HepG2 (cell line): Measurements from ENCODE around the gene ANKRD13D. TPM values are rescaled to one million over a fixed set of nuclear protein-coding genes. Genes with fewer than 3 reads are reported as not detected.
A peak's percentile ranks its signal among the peaks of the same experiment; 100 is the strongest.

Experiments
- ATAC-seq: fragments of 200-7000 bp; cut with Tn5 transposase; 3 replicates; pipeline ENCODE4 v1.9.1; 2020; ENCODE audit warnings: mild to moderate bottlenecking, moderate library complexity
- BruUV-seq: library from RNA; stranded (reverse); fragments of 400-500 nt; replicated peaks from 2 replicates; lab custom pipeline; 2021; lab: Mats Ljungman, UMichigan
- CTCF ChIA-PET: fragments of 300-600 bp; formaldehyde crosslinking; extraction: SDS; loops from one replicate; lab custom pipeline; 2021; ENCODE audit warnings: low total read pairs, inconsistent platforms, low intra/inter-chr PET ratio; lab: Yijun Ruan, JAX
- POLR2A ChIA-PET: fragments of 350-600 bp; sonication (Branson Sonifier 250); formaldehyde crosslinking; loops from one replicate; lab custom pipeline; 2020; ENCODE audit warnings: antibody characterized with exemption, inconsistent platforms; lab: Yijun Ruan, JAX
- DNase-seq: peaks from one replicate; pipeline ENCODE4 v3.0.0-alpha.2; 2015; ENCODE audit warnings: low spot score
- FAIRE-seq: peaks from 3 replicates; lab custom pipeline; 2011; peaks lifted over from hg19 to GRCh38; lab: Jason Lieb, UNC
- H2AFZ ChIP-seq: one replicate; pipeline ENCODE4 v1.6.1; 2011; ENCODE audit warnings: low read length, inconsistent platforms
- H3K27ac ChIP-seq: fragments of 300-600 bp; 3 replicates; pipeline ENCODE4 v1.8.0; 2011; ENCODE audit warnings: mixed run types, mild to moderate bottlenecking, mixed read lengths, low read length, inconsistent platforms; ENCODE audit not compliant: insufficient read depth; ENCODE audit errors: extremely low read length
- H3K27me3 ChIP-seq, 2 experiments: fragments of 200-600 bp in 1 of 2; 2 replicates in 1 of 2; 3 replicates in 1 of 2; pipeline versions ENCODE4 v1.6.0 to v1.8.0; 2011; ENCODE audit warnings: low read length in 2 of 2, mild to moderate bottlenecking in 2 of 2, moderate library complexity in 2 of 2, inconsistent platforms in 1 of 2; ENCODE audit not compliant: insufficient read depth in 2 of 2, control insufficient read depth in 1 of 2
- H3K36me3 ChIP-seq, 2 experiments: fragments of 200-600 bp in 1 of 2; replicated peaks in 1 of 2; 2 replicates in 1 of 2; 3 replicates in 1 of 2; pipeline versions ENCODE4 v1.5.1 to v1.8.0; 2011; ENCODE audit warnings: low read length in 2 of 2, inconsistent platforms in 1 of 2; ENCODE audit not compliant: insufficient read depth in 2 of 2, control insufficient read depth in 1 of 2
- H3K4me1 ChIP-seq: 2 replicates; pipeline ENCODE4 v1.5.1; 2012; ENCODE audit warnings: low read length, inconsistent platforms; ENCODE audit not compliant: insufficient read depth
- H3K4me2 ChIP-seq: 2 replicates; pipeline ENCODE4 v1.6.0; 2011; ENCODE audit warnings: low read depth, low read length, inconsistent platforms
- H3K4me3 ChIP-seq, 3 experiments: fragments of 200-600 bp in 1 of 3; sonication (generic), shearing (Covaris generic) in 1 of 3; replicated peaks in 1 of 3; 2 replicates each; pipeline ENCODE4 v1.5.1; 2011 to 2016; ENCODE audit warnings: low read length in 3 of 3, inconsistent platforms in 2 of 3, low read depth in 2 of 3, mild to moderate bottlenecking in 2 of 3, control low read depth in 1 of 3, mixed read lengths in 1 of 3; ENCODE audit not compliant: insufficient read depth in 1 of 3
- H3K79me2 ChIP-seq: one replicate; pipeline ENCODE4 v1.6.1; 2011; ENCODE audit warnings: low read length, inconsistent platforms; ENCODE audit not compliant: insufficient read depth
- H3K9ac ChIP-seq: 2 replicates; pipeline ENCODE4 v1.6.0; 2011; ENCODE audit warnings: mild to moderate bottlenecking, low read depth, low read length, inconsistent platforms; ENCODE audit not compliant: insufficient read depth
- H3K9me3 ChIP-seq: 2 replicates; pipeline ENCODE4 v1.5.1; 2012; ENCODE audit warnings: mild to moderate bottlenecking, low read length
- H4K20me1 ChIP-seq: 2 replicates; pipeline ENCODE4 v1.6.0; 2011; ENCODE audit warnings: inconsistent platforms, mild to moderate bottlenecking, low read length, moderate library complexity; ENCODE audit not compliant: insufficient read depth
- CREM ChIP-seq, 2 experiments: sonication (generic) in 1 of 2; formaldehyde crosslinking in 1 of 2; IDR thresholded peaks; 2 replicates each; pipeline versions ENCODE4 v1.4.0 to v1.6.1; 2016 to 2020; ENCODE audit warnings: antibody characterized with exemption in 1 of 2, mild to moderate bottlenecking in 1 of 2, missing genetic modification reagents in 1 of 2
- NR3C1 ChIP-seq: sonication (generic); formaldehyde crosslinking; IDR thresholded peaks from 2 replicates; pipeline ENCODE4 v1.4.0; 2020; ENCODE audit warnings: missing genetic modification reagents
- RELA ChIP-seq: sonication (generic); formaldehyde crosslinking; IDR thresholded peaks from 2 replicates; pipeline ENCODE4 v1.4.0; 2020; ENCODE audit warnings: missing genetic modification reagents
- SRY ChIP-seq: sonication (generic); formaldehyde crosslinking; IDR thresholded peaks from 2 replicates; pipeline ENCODE4 v1.8.0; 2022; ENCODE audit warnings: mild to moderate bottlenecking, missing genetic modification reagents
- TMF1 ChIP-seq: sonication (generic); formaldehyde crosslinking; IDR thresholded peaks from 2 replicates; pipeline ENCODE4 v1.8.1; 2022; ENCODE audit warnings: low read depth, missing genetic modification reagents
- ZBTB21 ChIP-seq: sonication (generic); formaldehyde crosslinking; IDR thresholded peaks from 2 replicates; pipeline ENCODE4 v1.4.0; 2020; ENCODE audit warnings: missing genetic modification reagents
- ZMAT3 ChIP-seq: sonication (generic); formaldehyde crosslinking; conservative IDR thresholded peaks from 2 replicates; pipeline ENCODE4 v1.7.0; 2021; ENCODE audit warnings: missing genetic modification reagents
- ZMYM4 ChIP-seq: sonication (generic); formaldehyde crosslinking; IDR thresholded peaks from 2 replicates; pipeline ENCODE4 v1.8.1; 2023; ENCODE audit warnings: mild to moderate bottlenecking, missing genetic modification reagents
- ZNF234 ChIP-seq: sonication (generic); formaldehyde crosslinking; conservative IDR thresholded peaks from 2 replicates; pipeline ENCODE4 v1.5.1; 2020; ENCODE audit warnings: mild to moderate bottlenecking, missing genetic modification reagents
- ZNF776 ChIP-seq: sonication (generic); formaldehyde crosslinking; IDR thresholded peaks from 2 replicates; pipeline ENCODE4 v1.4.0; 2020; ENCODE audit warnings: mild to moderate bottlenecking, missing genetic modification reagents
- ZNF781 ChIP-seq: sonication (generic); formaldehyde crosslinking; IDR thresholded peaks from 2 replicates; pipeline ENCODE4 v1.5.1; 2020; ENCODE audit warnings: borderline replicate concordance, mild to moderate bottlenecking, missing genetic modification reagents; ENCODE audit errors: not compliant biosample characterization
- WGBS: methylation state at CpG from one replicate; pipeline ENCODE4 v1.1.6; 2017; ENCODE audit warnings: low lambda C conversion rate; 5-methylcytosine and 5-hydroxymethylcytosine counted together
- in situ Hi-C: cut with HindIII; loops from 2 replicates; pipeline ENCODE4 v1.10.0; 2017; ENCODE audit warnings: low pct_unique_long_range_greater_than_20kb; ENCODE audit not compliant: extremely low pct_ligation_motif_present
- intact Hi-C: fragments of 100-400 bp; cut with micrococcal nuclease; formaldehyde crosslinking; loops from one replicate; pipeline ENCODE4 v1.10.0; 2022; ENCODE audit not compliant: unreplicated experiment
- polyA plus RNA-seq, 8 experiments: library from polyadenylated mRNA; depleted of rRNA in 3 of 8; stranded (reverse) in 7 of 8; unstranded in 1 of 8; fragments of >200 nt; fragmentation: Illumina TruSeq in 4 of 8; extraction: Trizol in 4 of 8; gene quantifications; 2 replicates each; pipeline versions ENCODE4 v1.2.1 to v1.2.3, GENCODE V29; 2011 to 2016; ENCODE audit warnings: low read depth in 4 of 8, missing spikeins in 1 of 8, mixed read lengths in 1 of 8; ENCODE audit not compliant: insufficient read depth in 1 of 8
- total RNA-seq, 5 experiments: library from RNA; depleted of rRNA; stranded (reverse); fragments of >200 nt; fragmentation: Illumina TruSeq; extraction: Trizol; gene quantifications; 2 replicates each; pipeline ENCODE4 v1.2.3, GENCODE V29; 2016; ENCODE audit warnings: low read depth in 1 of 5
- TF ChIP-seq, protein P1 (sequence below): sonication (generic); formaldehyde crosslinking; IDR thresholded peaks from one replicate; pipeline ENCODE4 v1.5.1; 2020; ENCODE audit warnings: mild to moderate bottlenecking, missing genetic modification reagents; ENCODE audit errors: not compliant biosample characterization
- TF ChIP-seq, protein P2 (sequence below): sonication (generic); formaldehyde crosslinking; IDR thresholded peaks from 2 replicates; pipeline ENCODE4 v1.8.1; 2023; ENCODE audit warnings: mild to moderate bottlenecking, inconsistent platforms, moderate library complexity, missing genetic modification reagents, borderline replicate concordance

ANKRD13D gene
- total and polyA plus RNA-seq, 2 of the 13 experiments (the other 11 are each of a cell fraction or from before 2014, with no cell fraction given), result 18.6 to 27.3 TPM

DNA sequence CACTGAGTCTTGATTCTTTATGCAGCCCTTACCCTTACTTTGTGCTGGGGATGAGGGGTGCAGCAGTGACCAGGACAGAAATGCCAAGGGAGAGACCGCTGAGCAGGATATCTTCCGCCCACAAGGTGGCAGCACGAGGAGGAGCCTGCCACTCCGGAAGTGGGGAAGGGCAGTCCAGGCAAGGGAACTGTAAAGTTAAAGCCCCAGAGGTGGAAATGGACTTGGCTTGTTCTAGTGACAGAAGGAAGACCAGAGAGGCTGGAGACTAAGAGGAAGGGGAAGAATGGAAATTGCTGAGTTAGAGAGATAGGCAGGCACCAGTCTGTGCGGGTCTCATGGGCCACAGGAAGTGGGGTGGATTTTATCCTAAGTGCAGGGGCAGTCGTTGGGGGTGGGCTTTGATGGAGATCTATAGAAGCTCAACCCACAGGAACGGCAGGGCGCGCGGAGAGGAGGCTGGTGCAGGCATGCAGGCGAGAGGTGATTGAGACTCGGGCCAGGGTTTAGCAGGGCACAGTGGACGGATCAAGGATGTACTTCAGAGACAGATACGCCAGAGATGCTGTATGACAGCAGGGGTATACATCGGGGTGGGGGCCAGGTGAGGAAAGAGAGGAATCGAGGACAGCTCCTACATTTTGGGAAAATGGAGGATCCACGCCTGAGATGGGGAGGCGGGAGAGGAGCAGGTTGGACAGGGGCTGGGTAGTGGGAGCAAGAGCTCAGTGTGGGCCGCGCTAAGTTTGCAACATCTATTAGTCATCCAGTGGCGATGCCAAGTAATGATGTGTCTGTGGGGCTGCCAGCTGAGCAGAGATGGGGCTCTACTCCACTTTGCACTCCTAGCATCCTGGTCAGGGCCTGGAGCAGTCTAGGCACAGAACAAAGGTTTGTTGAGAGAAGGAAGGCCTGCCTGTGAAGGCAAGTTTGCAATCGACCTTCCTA, 26.1 kb upstream of the ANKRD13D start:
- intact Hi-C loops, result loop anchor here (1.0 to 5.0 kb wide), 2 partner anchors 39 to 54 kb away; partner anchors contain the start of gene SSH3
- FAIRE-seq (peak; percentile 90), ATAC-seq (peak; percentile 68), DNase-seq (peak; percentile 68)
- Histone ChIP-seq H4K20me1 (no peaks in the 10 kb centered on the region; the same call in none of the 2 replicates), H3K36me3 (peaks cover 0 to 5% of the 10 kb centered on the region in 2 experiments; a peak in 2 of 5 replicates), H3K4me2 (peak overlapping the region; percentile 97), H3K27ac (no peak overlapping the region), H3K4me1 (peaks cover 73% of the 10 kb centered on the region), H3K9me3 (no peaks in the 10 kb centered on the region), H3K27me3 (no peaks in the 10 kb centered on the region), H3K9ac (no peak overlapping the region), H2AFZ (no peak overlapping the region), H3K79me2 (peaks cover 11% of the 10 kb centered on the region), H3K4me3 (peak overlapping the region in 1 of 3 experiments; percentile 49; a peak in 2 of 6 replicates)
- in situ Hi-C loops, result loop anchor here (5.0 kb wide), 2 partner anchors 54 to 119 kb away; no protein-coding TSS in a partner anchor
- CTCF ChIA-PET, result interaction anchor here (3.1 kb wide), 1 partner anchor 54 kb away, joined by 31 read pairs; no protein-coding TSS in a partner anchor
- POLR2A ChIA-PET, result interaction anchor here (0.7 to 3.0 kb wide), 5 partner anchors 23 to 92 kb away, joined by 3 to 24 read pairs (median 11); partner anchors contain the start of genes ANKRD13D and SSH3
- 59% methylated on average over 19 of the region's 22 CpGs for WGBS
- no TSS peak for BruUV-seq
- TF ChIP-seq ZNF234 (CRISPR knock-in tag), result no peak
- no peak for TF ChIP-seq ZNF776 (CRISPR knock-in tag)
- no peak for TF ChIP-seq SRY (CRISPR knock-in tag)
- TF ChIP-seq RELA (CRISPR knock-in tag), result no peak
- TF ChIP-seq, protein P1, sequence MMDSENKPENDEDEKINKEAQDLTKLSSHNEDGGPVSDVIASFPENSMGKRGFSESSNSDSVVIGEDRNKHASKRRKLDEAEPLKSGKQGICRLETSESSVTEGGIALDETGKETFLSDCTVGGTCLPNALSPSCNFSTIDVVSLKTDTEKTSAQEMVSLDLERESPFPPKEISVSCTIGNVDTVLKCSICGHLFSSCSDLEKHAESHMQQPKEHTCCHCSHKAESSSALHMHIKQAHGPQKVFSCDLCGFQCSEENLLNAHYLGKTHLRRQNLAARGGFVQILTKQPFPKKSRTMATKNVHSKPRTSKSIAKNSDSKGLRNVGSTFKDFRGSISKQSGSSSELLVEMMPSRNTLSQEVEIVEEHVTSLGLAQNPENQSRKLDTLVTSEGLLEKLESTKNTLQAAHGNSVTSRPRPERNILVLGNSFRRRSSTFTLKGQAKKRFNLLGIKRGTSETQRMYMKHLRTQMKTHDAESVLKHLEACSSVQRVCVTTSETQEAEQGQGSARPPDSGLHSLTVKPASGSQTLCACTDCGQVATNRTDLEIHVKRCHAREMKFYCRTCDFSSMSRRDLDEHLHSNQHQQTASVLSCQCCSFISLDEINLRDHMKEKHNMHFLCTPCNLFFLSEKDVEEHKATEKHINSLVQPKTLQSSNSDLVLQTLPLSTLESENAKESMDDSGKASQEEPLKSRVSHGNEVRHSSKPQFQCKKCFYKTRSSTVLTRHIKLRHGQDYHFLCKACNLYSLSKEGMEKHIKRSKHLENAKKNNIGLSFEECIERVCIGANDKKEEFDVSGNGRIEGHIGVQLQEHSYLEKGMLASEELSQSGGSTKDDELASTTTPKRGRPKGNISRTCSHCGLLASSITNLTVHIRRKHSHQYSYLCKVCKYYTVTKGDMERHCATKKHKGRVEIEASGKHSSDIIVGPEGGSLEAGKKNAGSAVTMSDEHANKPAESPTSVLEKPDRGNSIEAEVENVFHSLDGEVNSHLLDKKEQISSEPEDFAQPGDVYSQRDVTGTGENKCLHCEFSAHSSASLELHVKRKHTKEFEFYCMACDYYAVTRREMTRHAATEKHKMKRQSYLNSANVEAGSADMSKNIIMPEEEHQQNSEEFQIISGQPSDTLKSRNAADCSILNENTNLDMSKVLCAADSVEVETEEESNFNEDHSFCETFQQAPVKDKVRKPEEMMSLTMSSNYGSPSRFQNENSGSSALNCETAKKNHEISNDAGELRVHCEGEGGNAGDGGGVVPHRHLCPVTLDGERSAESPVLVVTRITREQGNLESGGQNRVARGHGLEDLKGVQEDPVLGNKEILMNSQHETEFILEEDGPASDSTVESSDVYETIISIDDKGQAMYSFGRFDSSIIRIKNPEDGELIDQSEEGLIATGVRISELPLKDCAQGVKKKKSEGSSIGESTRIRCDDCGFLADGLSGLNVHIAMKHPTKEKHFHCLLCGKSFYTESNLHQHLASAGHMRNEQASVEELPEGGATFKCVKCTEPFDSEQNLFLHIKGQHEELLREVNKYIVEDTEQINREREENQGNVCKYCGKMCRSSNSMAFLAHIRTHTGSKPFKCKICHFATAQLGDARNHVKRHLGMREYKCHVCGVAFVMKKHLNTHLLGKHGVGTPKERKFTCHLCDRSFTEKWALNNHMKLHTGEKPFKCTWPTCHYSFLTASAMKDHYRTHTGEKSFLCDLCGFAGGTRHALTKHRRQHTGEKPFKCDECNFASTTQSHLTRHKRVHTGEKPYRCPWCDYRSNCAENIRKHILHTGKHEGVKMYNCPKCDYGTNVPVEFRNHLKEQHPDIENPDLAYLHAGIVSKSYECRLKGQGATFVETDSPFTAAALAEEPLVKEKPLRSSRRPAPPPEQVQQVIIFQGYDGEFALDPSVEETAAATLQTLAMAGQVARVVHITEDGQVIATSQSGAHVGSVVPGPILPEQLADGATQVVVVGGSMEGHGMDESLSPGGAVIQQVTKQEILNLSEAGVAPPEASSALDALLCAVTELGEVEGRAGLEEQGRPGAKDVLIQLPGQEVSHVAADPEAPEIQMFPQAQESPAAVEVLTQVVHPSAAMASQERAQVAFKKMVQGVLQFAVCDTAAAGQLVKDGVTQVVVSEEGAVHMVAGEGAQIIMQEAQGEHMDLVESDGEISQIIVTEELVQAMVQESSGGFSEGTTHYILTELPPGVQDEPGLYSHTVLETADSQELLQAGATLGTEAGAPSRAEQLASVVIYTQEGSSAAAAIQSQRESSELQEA, result no peak
- TF ChIP-seq NR3C1 (CRISPR knock-in tag), result no peak
- peak; percentile 93 for TF ChIP-seq ZMYM4 (CRISPR knock-in tag)
- no peak for TF ChIP-seq ZNF781 (CRISPR knock-in tag)
- no peak for TF ChIP-seq TMF1 (CRISPR knock-in tag)
- TF ChIP-seq, protein P2, sequence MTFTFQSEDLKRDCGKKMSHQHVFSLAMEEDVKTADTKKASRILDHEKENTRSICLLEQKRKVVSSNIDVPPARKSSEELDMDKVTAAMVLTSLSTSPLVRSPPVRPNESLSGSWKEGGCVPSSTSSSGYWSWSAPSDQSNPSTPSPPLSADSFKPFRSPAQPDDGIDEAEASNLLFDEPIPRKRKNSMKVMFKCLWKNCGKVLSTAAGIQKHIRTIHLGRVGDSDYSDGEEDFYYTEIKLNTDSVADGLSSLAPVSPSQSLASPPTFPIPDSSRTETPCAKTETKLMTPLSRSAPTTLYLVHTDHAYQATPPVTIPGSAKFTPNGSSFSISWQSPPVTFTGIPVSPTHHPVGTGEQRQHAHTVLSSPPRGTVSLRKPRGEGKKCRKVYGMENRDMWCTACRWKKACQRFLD (CRISPR knock-in tag), result no peak
- TF ChIP-seq CREM (IDR thresholded peaks at IDR 0.05), result no peak
- no peak for TF ChIP-seq CREM (CRISPR knock-in tag; IDR thresholded peaks at IDR 0.05)
- TF ChIP-seq ZMAT3 (CRISPR knock-in tag), result no peak
- TF ChIP-seq ZBTB21 (CRISPR knock-in tag), result no peak
